Ascending aorta (tissue), 2 donors: Measurements from ENCODE around the gene STOM. TPM values are rescaled to one million over a fixed set of nuclear protein-coding genes. Genes with fewer than 3 reads are reported as not detected.
A peak's percentile ranks its signal among the peaks of the same experiment; 100 is the strongest.

ENCODE experiments used
- DNase-seq, 2 donors: peaks; one replicate each; pipeline ENCODE4 v3.0.0-alpha.2; 2019; ENCODE audit warnings: low spot score in 2 of 2
- H3K27ac ChIP-seq, 2 donors: fragments of 200-600 bp; sonication (generic); one replicate each; pipeline ENCODE4 v1.5.1; 2016 to 2017; ENCODE audit warnings: mild to moderate bottlenecking in 1 of 2
- H3K27me3 ChIP-seq: fragments of 200-600 bp; sonication (generic); one replicate; pipeline ENCODE4 v1.5.1; 2017
- H3K36me3 ChIP-seq, 2 donors: fragments of 200-600 bp; sonication (generic); one replicate each; pipeline ENCODE4 v1.5.1; 2016
- H3K4me1 ChIP-seq, 2 donors: fragments of 200-600 bp; sonication (generic); one replicate each; pipeline ENCODE4 v1.5.1; 2016 to 2017; ENCODE audit warnings: mild to moderate bottlenecking in 1 of 2
- H3K4me3 ChIP-seq, 2 donors: fragments of 200-600 bp; sonication (generic); one replicate each; pipeline ENCODE4 v1.5.1; 2016 to 2017; ENCODE audit warnings: mild to moderate bottlenecking in 1 of 2
- H3K9me3 ChIP-seq, 2 donors: fragments of 200-600 bp; sonication (generic); one replicate each; pipeline ENCODE4 v1.5.1; 2016
- intact Hi-C: fragments of 100-400 bp; cut with DNase I; formaldehyde crosslinking; loops from one replicate; pipeline ENCODE4 v1.15.1; 2023
- total RNA-seq: library from RNA; depleted of rRNA; stranded (reverse); fragments of >200 nt; gene quantifications from one replicate; pipeline ENCODE4 v1.1.0, GENCODE V29; 2016
- TF ChIP-seq, protein P1 (sequence below), 3 experiments: fragments of 200-600 bp in 2 of 3; fragments of 450-650 bp in 1 of 3; sonication (generic) in 2 of 3; IDR thresholded peaks; one replicate each; pipeline ENCODE4 v1.5.1; 2016 to 2019; ENCODE audit warnings: antibody characterized with exemption in 3 of 3, mild to moderate bottlenecking in 1 of 3, moderate library complexity in 1 of 3

The STOM gene
- total RNA-seq, 1 donor from 2014 or later = 306 TPM

GRCh38 chr9:121323449-121324151, 46.5 kb downstream of the STOM start:
- peak in 1 of 2 donors; percentile 52 for DNase-seq
- Histone ChIP-seq H3K9me3 (no peaks in the 10 kb centered on the region), H3K36me3 (peaks cover 79 to 89% of the 10 kb centered on the region in 2 donors), H3K4me3 (no peak overlapping the region), H3K27me3 (no peaks in the 10 kb centered on the region), H3K4me1 (peaks cover 28 to 75% of the 10 kb centered on the region in 2 donors), H3K27ac (peak overlapping the region; percentile 98 to 99)
- intact Hi-C loops = no loop called here
- TF ChIP-seq, protein P1, sequence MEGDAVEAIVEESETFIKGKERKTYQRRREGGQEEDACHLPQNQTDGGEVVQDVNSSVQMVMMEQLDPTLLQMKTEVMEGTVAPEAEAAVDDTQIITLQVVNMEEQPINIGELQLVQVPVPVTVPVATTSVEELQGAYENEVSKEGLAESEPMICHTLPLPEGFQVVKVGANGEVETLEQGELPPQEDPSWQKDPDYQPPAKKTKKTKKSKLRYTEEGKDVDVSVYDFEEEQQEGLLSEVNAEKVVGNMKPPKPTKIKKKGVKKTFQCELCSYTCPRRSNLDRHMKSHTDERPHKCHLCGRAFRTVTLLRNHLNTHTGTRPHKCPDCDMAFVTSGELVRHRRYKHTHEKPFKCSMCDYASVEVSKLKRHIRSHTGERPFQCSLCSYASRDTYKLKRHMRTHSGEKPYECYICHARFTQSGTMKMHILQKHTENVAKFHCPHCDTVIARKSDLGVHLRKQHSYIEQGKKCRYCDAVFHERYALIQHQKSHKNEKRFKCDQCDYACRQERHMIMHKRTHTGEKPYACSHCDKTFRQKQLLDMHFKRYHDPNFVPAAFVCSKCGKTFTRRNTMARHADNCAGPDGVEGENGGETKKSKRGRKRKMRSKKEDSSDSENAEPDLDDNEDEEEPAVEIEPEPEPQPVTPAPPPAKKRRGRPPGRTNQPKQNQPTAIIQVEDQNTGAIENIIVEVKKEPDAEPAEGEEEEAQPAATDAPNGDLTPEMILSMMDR (IDR thresholded peaks at IDR 0.05) = no peak

GRCh38 chr9:121322737-121323448, 47.2 kb downstream of the STOM start:
- no peak overlapping the region for H3K4me3 ChIP-seq
- H3K9me3 ChIP-seq = no peaks in the 10 kb centered on the region
- DNase-seq = peak in 1 of 2 donors; percentile 66
- TF ChIP-seq, protein P1 (IDR thresholded peaks at IDR 0.05) = no peak
- H3K27me3 ChIP-seq = no peaks in the 10 kb centered on the region
- peaks cover 79 to 91% of the 10 kb centered on the region in 2 donors for H3K36me3 ChIP-seq
- H3K4me1 ChIP-seq = peaks cover 28 to 78% of the 10 kb centered on the region in 2 donors
- peak overlapping the region; percentile 98 to 99 for H3K27ac ChIP-seq
- intact Hi-C loops = no loop called here

- intact Hi-C loops = no loop called here
- Histone ChIP-seq H3K9me3 (no peaks in the 10 kb centered on the region), H3K4me3 (no peak overlapping the region), H3K4me1 (peaks cover 26 to 78% of the 10 kb centered on the region in 2 donors), H3K27me3 (no peaks in the 10 kb centered on the region), H3K27ac (peak overlapping the region; percentile 98 to 99), H3K36me3 (peaks cover 79 to 89% of the 10 kb centered on the region in 2 donors)
- DNase-seq = peak in 1 of 2 donors; percentile 62
- TF ChIP-seq, protein P1 (IDR thresholded peaks at IDR 0.05) = no peak
These were observed 47.9 kb downstream of the STOM start for GRCh38 chr9:121322037-121322736.

GRCh38 chr9:121321016-121321503, 49.0 kb downstream of the STOM start:
- Histone ChIP-seq H3K27ac (peak overlapping the region; percentile 98 to 99), H3K36me3 (peaks cover 84 to 93% of the 10 kb centered on the region in 2 donors), H3K4me1 (peaks cover 20 to 71% of the 10 kb centered on the region in 2 donors), H3K4me3 (no peak overlapping the region), H3K27me3 (no peaks in the 10 kb centered on the region), H3K9me3 (no peaks in the 10 kb centered on the region)
- peak in 1 of 2 donors; percentile 61 for DNase-seq
- TF ChIP-seq, protein P1 (IDR thresholded peaks at IDR 0.05) = no peak
- intact Hi-C loops = loop anchor here (2.0 kb wide), 1 partner anchor 52 kb away; no protein-coding TSS in a partner anchor

- peaks cover 87 to 92% of the 10 kb centered on the region in 2 donors for H3K36me3 ChIP-seq
These were observed 50.7 kb downstream of the STOM start for GRCh38 chr9:121319383-121319780.

More at GRCh38 chr9:121319383-121319780, 50.7 kb downstream of the STOM start:
- TF ChIP-seq, protein P1 (IDR thresholded peaks at IDR 0.05) = no peak
- H3K27ac ChIP-seq = peak overlapping the region; percentile 98 to 99
- intact Hi-C loops = loop anchor here (1.0 to 2.0 kb wide), 2 partner anchors 81 to 107 kb away; no protein-coding TSS in a partner anchor
- no peak overlapping the region for H3K4me3 ChIP-seq
- peak in 1 of 2 donors; percentile 50 for DNase-seq
- H3K4me1 ChIP-seq = peaks cover 8 to 59% of the 10 kb centered on the region in 2 donors
- H3K27me3 ChIP-seq = no peaks in the 10 kb centered on the region
- H3K9me3 ChIP-seq = no peaks in the 10 kb centered on the region
